ENCODE measurements around the gene GRIK3. TPM values are rescaled to one million over a fixed set of nuclear protein-coding genes. Genes with fewer than 3 reads are reported as not detected.

GRIK3 gene
- total and polyA plus RNA-seq, 7 donors = 0.03 to 0.15 (median 0.04) TPM; not detected in 2

DNA sequence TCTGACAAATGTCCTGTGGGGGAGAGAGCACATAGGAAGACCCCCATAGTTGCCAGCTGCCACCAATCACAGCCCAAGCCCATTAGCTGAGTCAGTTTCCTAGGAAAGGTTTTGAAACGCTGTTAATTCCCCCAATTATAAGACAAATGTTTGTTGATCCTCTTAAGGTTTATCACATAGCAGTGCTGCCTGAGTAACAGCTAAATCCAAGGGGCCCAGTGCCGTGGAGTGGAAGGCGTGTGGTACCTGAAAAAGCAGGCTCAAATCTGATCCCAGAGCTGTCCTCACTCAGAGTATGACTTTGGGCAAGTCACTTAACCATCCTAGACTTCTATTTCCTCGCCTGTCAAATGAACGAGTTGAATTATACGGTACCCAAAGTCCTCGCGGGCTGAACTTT lies 69.5 kb downstream of the GRIK3 start:
- H3K4me3 ChIP-seq = no peak overlapping the region
- no peaks in the 10 kb centered on the region for H3K9me3 ChIP-seq
- intact Hi-C loops (cut with DNase I) = no loop called here
- H3K27ac ChIP-seq = no peak overlapping the region
- no peak for DNase-seq
- no peaks in the 10 kb centered on the region for H3K36me3 ChIP-seq (ENCODE audit: insufficient read depth in 1 of 2, low read depth in 1 of 2)
- TF ChIP-seq, protein P1, sequence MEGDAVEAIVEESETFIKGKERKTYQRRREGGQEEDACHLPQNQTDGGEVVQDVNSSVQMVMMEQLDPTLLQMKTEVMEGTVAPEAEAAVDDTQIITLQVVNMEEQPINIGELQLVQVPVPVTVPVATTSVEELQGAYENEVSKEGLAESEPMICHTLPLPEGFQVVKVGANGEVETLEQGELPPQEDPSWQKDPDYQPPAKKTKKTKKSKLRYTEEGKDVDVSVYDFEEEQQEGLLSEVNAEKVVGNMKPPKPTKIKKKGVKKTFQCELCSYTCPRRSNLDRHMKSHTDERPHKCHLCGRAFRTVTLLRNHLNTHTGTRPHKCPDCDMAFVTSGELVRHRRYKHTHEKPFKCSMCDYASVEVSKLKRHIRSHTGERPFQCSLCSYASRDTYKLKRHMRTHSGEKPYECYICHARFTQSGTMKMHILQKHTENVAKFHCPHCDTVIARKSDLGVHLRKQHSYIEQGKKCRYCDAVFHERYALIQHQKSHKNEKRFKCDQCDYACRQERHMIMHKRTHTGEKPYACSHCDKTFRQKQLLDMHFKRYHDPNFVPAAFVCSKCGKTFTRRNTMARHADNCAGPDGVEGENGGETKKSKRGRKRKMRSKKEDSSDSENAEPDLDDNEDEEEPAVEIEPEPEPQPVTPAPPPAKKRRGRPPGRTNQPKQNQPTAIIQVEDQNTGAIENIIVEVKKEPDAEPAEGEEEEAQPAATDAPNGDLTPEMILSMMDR (IDR thresholded peaks at IDR 0.05) = no peak
- no peak for ATAC-seq
- H3K27me3 ChIP-seq (ENCODE audit: insufficient read depth in 3 of 3, low read length in 2 of 3) = peaks cover 0 to 6% (median 5%) of the 10 kb centered on the region in 3 donors
- H3K4me1 ChIP-seq = no peaks in the 10 kb centered on the region
- 70 to 74% (median 70%) methylated on average over 8 of the region's 8 CpGs for WGBS, 3 donors

DNA sequence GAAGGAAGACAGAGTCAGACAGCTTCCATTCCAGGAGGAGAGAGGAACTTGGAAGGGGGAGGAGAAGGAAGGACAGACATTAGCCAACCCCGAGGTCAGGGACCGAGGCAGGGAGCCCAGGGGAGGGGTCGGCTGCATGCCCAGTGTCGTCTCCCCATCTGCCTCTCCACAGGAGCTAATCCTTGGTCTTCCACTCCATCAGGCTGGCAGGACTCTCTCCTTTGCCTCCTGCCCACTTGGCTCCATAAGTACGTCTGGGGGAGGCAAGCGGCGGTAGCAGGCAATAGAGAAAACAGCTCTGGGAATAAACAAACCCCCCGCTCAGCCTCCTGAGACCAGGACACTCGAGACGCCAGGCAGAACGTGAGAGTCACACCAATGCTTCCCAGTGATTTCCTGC lies 71.3 kb downstream of the GRIK3 start:
- 26 to 29% (median 29%) methylated on average over 11 of the region's 11 CpGs for WGBS, 3 donors

DNA sequence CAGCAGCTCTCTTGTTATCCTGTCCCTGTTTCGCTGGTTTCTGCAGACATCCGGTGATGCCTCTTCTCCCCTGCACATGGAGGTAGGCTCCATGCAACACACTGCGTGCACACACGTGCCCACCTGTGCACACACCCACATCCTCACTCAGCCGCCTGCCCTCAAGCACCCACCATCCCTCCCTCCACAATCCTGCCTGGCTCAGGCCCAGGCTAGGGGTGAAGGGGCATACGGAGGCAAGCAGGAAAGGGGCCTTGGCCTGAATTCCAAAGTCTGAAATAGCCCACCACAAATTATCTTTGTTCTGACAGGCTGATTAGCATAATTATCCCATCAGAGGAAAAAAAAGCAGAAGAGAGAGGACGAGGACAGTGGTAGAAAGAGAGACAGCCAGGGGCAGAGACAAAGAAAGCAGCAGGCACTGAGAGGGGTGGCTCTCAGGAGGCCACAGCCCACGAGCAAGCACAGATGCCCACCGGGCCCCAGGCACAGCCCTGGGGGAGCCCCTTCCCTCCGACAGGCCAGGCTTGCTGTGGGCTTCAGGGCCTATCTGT lies 73.2 kb downstream of the GRIK3 start:
- Histone ChIP-seq H3K36me3 (ENCODE audit: insufficient read depth in 1 of 2, low read depth in 1 of 2) (no peaks in the 10 kb centered on the region), H3K4me3 (no peak overlapping the region), H3K4me1 (no peaks in the 10 kb centered on the region), H3K27me3 (ENCODE audit: insufficient read depth in 3 of 3, low read length in 2 of 3) (peaks cover 0 to 6% (median 0%) of the 10 kb centered on the region in 3 donors), H3K9me3 (no peaks in the 10 kb centered on the region), H3K27ac (no peak overlapping the region)
- TF ChIP-seq, protein P1 (IDR thresholded peaks at IDR 0.05) = no peak
- intact Hi-C loops (cut with DNase I) = no loop called here
- no peak for ATAC-seq
- DNase-seq = no peak
- WGBS, 3 donors = 51 to 55% (median 54%) methylated on average over 10 of the region's 10 CpGs

More for the DNA sequence above, 71.3 kb downstream of the GRIK3 start:
- H3K4me3 ChIP-seq = no peak overlapping the region
- TF ChIP-seq, protein P1 (IDR thresholded peaks at IDR 0.05) = no peak
- intact Hi-C loops (cut with DNase I) = no loop called here
- H3K36me3 ChIP-seq (ENCODE audit: insufficient read depth in 1 of 2, low read depth in 1 of 2) = no peaks in the 10 kb centered on the region
- H3K27me3 ChIP-seq (ENCODE audit: insufficient read depth in 3 of 3, low read length in 2 of 3) = peaks cover 0 to 6% (median 0%) of the 10 kb centered on the region in 3 donors
- no peak overlapping the region for H3K27ac ChIP-seq
- H3K4me1 ChIP-seq = no peaks in the 10 kb centered on the region
- DNase-seq (no peak), ATAC-seq (no peak)
- H3K9me3 ChIP-seq = no peaks in the 10 kb centered on the region

DNA sequence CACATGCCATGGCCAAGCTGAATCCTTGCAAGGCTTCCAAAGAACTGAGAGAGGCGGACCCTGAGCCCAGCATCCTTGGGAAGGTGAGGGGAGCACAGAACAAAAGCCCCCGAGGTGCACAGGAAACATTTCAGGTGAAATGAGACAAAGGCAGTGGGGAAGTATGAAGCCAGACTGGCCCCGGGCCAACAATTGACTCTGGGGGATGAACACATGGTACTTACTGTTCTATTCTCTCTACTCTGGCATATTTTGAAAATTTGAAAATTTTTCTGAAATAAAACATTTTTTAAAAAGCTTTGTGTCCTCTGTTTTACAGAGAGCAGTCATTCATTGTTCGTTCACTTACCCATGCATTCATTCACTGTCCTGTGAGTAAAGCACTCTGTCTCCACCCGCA lies 77.7 kb downstream of the GRIK3 start:
- TF ChIP-seq, protein P1 (IDR thresholded peaks at IDR 0.05) = no peak
- no peaks in the 10 kb centered on the region for H3K36me3 ChIP-seq (ENCODE audit: insufficient read depth in 1 of 2, low read depth in 1 of 2)
- DNase-seq = no peak
- no peak overlapping the region for H3K27ac ChIP-seq
- no peak for ATAC-seq
- peaks cover 0 to 10% (median 0%) of the 10 kb centered on the region in 3 donors for H3K27me3 ChIP-seq (ENCODE audit: insufficient read depth in 3 of 3, low read length in 2 of 3)
- no peak overlapping the region for H3K4me3 ChIP-seq
- 59 to 67% (median 63%) methylated on average over 5 of the region's 5 CpGs for WGBS, 3 donors
- no peaks in the 10 kb centered on the region for H3K4me1 ChIP-seq
- H3K9me3 ChIP-seq = no peaks in the 10 kb centered on the region
- intact Hi-C loops (cut with DNase I) = no loop called here

DNA sequence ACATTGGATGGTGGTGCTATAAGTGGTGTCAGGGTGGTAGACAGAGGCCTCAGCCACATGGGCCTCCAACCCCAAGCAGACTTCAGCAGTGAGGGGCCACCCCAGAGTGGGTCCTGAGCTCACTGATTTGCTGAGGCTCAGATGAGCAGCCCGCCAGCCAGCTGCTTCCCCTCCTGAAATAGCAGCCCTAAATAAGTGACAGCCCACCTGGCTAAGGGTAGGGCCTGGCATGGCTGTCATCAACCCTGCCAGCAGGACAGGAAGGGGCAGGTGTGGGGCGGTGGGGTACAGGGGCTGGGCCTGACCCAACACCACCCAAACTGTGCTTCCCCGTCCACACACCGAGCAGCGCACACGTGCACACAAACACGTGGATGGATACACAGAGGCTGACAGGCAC lies 79.3 kb downstream of the GRIK3 start:
- DNase-seq (no peak), ATAC-seq (no peak)
- no peaks in the 10 kb centered on the region for H3K36me3 ChIP-seq (ENCODE audit: insufficient read depth in 1 of 2, low read depth in 1 of 2)
- intact Hi-C loops (cut with DNase I) = no loop called here
- H3K4me3 ChIP-seq = no peak overlapping the region
- H3K4me1 ChIP-seq = no peaks in the 10 kb centered on the region
- H3K27ac ChIP-seq = no peak overlapping the region
- WGBS, 3 donors = 72 to 85% (median 73%) methylated on average over 7 of the region's 7 CpGs
- H3K27me3 ChIP-seq (ENCODE audit: insufficient read depth in 3 of 3, low read length in 2 of 3) = peaks cover 0 to 14% (median 0%) of the 10 kb centered on the region in 3 donors
- TF ChIP-seq, protein P1 (IDR thresholded peaks at IDR 0.05) = no peak
- no peaks in the 10 kb centered on the region for H3K9me3 ChIP-seq
